K562 (cell line): ENCODE data around the gene RPL39.

Experiments
- C11orf30 ChIP-seq: fragments of 450-650 bp; IDR thresholded peaks from 2 replicates; pipeline ENCODE4 v1.6.1; 2016; ENCODE audit warnings: low read depth, mild to moderate bottlenecking
- CUX1 ChIP-seq: fragments of 200-800 bp; sonication (Bioruptor generic); IDR thresholded peaks from 2 replicates; pipeline ENCODE4 v1.6.1; 2016; ENCODE audit warnings: missing genetic modification characterization, missing compliant biosample characterization
- EP300 ChIP-seq: IDR thresholded peaks from 2 replicates; pipeline ENCODE4 v1.6.1; 2012; ENCODE audit warnings: low read length, improper control_type of control experiment
- ETV5 ChIP-seq: sonication (generic); formaldehyde crosslinking; IDR thresholded peaks from 2 replicates; pipeline ENCODE4 v1.4.0; 2020; ENCODE audit warnings: low read depth, mild to moderate bottlenecking, missing genetic modification reagents
- FOXK1 ChIP-seq: sonication (generic); formaldehyde crosslinking; IDR thresholded peaks from 2 replicates; pipeline ENCODE4 v1.8.0; 2022; ENCODE audit warnings: missing genetic modification reagents, mild to moderate bottlenecking, borderline replicate concordance
- MAFG ChIP-seq: fragments of 450-650 bp; conservative IDR thresholded peaks from 2 replicates; pipeline ENCODE4 v1.6.1; 2016; ENCODE audit warnings: missing genetic modification characterization, missing compliant biosample characterization
- MTA2 ChIP-seq: fragments of 450-650 bp; IDR thresholded peaks from 2 replicates; pipeline ENCODE4 v1.6.1; 2016; ENCODE audit warnings: low read depth
- MXI1 ChIP-seq: IDR thresholded peaks from 2 replicates; pipeline ENCODE4 v1.6.1; 2011; ENCODE audit warnings: low read depth, mild to moderate bottlenecking, improper control_type of control experiment, low read length
- SMAD3 ChIP-seq: fragments of 450-650 bp; formaldehyde crosslinking; conservative IDR thresholded peaks from 2 replicates; pipeline ENCODE4 v1.4.0; 2020; ENCODE audit warnings: mild to moderate bottlenecking
- TF ChIP-seq, protein P1 (sequence below): sonication (generic); formaldehyde crosslinking; IDR thresholded peaks from 2 replicates; pipeline ENCODE4 v1.8.0; 2022; ENCODE audit warnings: missing genetic modification reagents, mild to moderate bottlenecking, borderline replicate concordance
- TF ChIP-seq, protein P2 (sequence below): sonication (generic); formaldehyde crosslinking; IDR thresholded peaks from 2 replicates; pipeline ENCODE4 v1.5.0; 2020; ENCODE audit warnings: missing genetic modification reagents

DNA sequence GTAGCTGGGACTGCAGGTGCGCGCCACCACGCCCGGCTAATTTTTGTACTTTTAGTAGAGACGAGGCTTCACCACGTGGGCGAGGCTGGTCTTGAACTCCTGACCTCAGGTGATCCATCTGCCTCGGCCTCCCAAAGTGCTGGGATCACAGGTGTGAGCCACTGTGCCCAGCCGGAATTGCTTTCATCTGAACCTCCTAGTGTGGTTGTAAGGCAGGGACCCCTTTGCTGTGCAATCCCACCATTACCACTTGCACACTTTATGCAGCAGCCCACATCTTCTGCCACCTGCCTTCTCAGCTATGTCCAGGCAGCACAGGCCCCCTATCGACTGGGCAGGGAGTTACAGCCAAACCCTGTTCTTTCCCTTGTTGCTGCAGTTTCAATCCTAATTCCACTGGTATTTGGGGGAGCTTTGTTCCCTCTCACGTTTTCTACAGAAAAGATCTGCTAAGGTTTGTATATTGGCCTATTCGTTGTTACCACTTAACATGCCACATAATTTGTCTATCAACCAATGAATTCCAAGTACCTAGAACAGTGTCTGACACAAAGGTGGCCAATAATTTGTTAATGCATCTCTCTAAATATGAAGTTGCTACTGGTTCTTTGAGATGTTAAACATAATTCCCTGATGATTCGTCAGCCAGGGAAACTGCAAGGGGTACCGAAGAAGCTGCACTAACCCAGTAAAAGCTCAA lies 6.5 kb downstream of the RPL39 start:
- no peak for TF ChIP-seq ETV5
- no peak for TF ChIP-seq MAFG (tag)
- no peak for TF ChIP-seq C11orf30
- TF ChIP-seq MXI1 = no peak
- TF ChIP-seq SMAD3 (CRISPR knock-in tag) = no peak
- no peak for TF ChIP-seq CUX1 (CRISPR knock-in tag)
- TF ChIP-seq EP300 = no peak
- no peak for TF ChIP-seq FOXK1
- TF ChIP-seq, protein P1, sequence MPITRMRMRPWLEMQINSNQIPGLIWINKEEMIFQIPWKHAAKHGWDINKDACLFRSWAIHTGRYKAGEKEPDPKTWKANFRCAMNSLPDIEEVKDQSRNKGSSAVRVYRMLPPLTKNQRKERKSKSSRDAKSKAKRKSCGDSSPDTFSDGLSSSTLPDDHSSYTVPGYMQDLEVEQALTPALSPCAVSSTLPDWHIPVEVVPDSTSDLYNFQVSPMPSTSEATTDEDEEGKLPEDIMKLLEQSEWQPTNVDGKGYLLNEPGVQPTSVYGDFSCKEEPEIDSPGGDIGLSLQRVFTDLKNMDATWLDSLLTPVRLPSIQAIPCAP (CRISPR knock-in tag) = no peak
- TF ChIP-seq MTA2 = no peak
- TF ChIP-seq, protein P2, sequence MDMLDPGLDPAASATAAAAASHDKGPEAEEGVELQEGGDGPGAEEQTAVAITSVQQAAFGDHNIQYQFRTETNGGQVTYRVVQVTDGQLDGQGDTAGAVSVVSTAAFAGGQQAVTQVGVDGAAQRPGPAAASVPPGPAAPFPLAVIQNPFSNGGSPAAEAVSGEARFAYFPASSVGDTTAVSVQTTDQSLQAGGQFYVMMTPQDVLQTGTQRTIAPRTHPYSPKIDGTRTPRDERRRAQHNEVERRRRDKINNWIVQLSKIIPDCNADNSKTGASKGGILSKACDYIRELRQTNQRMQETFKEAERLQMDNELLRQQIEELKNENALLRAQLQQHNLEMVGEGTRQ = no peak
